Endothelial cell of umbilical vein (primary cell): ENCODE data around the gene CMC4.

Source experiments
- EZH2 ChIP-seq: IDR thresholded peaks from 2 replicates; pipeline ENCODE4 v1.6.1; 2012; ENCODE audit warnings: borderline replicate concordance, low read depth, mild to moderate bottlenecking, moderate library complexity, low read length, inconsistent platforms; ENCODE audit not compliant: severe bottlenecking
- FOS ChIP-seq: IDR thresholded peaks from 2 replicates; pipeline ENCODE4 v1.6.1; 2011; ENCODE audit warnings: mild to moderate bottlenecking, low read length, moderate library complexity, borderline replicate concordance; ENCODE audit not compliant: insufficient read depth
- GATA2 ChIP-seq: IDR thresholded peaks from 2 replicates; pipeline ENCODE4 v1.7.0; 2011; ENCODE audit warnings: low read depth, mild to moderate bottlenecking, moderate library complexity, mixed read lengths, low read length; ENCODE audit not compliant: insufficient read length, insufficient read depth
- JUN ChIP-seq: IDR thresholded peaks from 2 replicates; pipeline ENCODE4 v1.6.1; 2011; ENCODE audit warnings: borderline replicate concordance, low read depth; ENCODE audit not compliant: insufficient read length, insufficient read depth
- MYC ChIP-seq: IDR thresholded peaks from one replicate; pipeline ENCODE4 v1.6.1; 2011; ENCODE audit warnings: mild to moderate bottlenecking, low read depth, low read length
- POLR2A ChIP-seq: IDR thresholded peaks from 2 replicates; pipeline ENCODE4 v1.6.1; 2012; ENCODE audit warnings: low read depth, mild to moderate bottlenecking, control low read depth, low read length
- POLR2AphosphoS5 ChIP-seq: IDR thresholded peaks from 2 replicates; pipeline ENCODE4 v1.6.1; 2012; ENCODE audit warnings: low read depth, mild to moderate bottlenecking, control low read depth, low read length, moderate library complexity; ENCODE audit not compliant: insufficient read depth
- TF ChIP-seq, protein P1 (sequence below), 2 donors: IDR thresholded peaks; 1 replicate in 1 of 2; 2 replicates in 1 of 2; pipeline ENCODE4 v1.5.1; 2011; ENCODE audit warnings: low read length in 2 of 2, mild to moderate bottlenecking in 2 of 2, moderate library complexity in 2 of 2, control low read depth in 1 of 2, inconsistent platforms in 1 of 2, low read depth in 1 of 2; ENCODE audit not compliant: insufficient read depth in 1 of 2; ENCODE audit errors: extremely low read depth in 1 of 2
- TF ChIP-seq, protein P2 (sequence below): IDR thresholded peaks from 2 replicates; pipeline ENCODE4 v1.6.1; 2011; ENCODE audit not compliant: insufficient read depth, insufficient read length

DNA sequence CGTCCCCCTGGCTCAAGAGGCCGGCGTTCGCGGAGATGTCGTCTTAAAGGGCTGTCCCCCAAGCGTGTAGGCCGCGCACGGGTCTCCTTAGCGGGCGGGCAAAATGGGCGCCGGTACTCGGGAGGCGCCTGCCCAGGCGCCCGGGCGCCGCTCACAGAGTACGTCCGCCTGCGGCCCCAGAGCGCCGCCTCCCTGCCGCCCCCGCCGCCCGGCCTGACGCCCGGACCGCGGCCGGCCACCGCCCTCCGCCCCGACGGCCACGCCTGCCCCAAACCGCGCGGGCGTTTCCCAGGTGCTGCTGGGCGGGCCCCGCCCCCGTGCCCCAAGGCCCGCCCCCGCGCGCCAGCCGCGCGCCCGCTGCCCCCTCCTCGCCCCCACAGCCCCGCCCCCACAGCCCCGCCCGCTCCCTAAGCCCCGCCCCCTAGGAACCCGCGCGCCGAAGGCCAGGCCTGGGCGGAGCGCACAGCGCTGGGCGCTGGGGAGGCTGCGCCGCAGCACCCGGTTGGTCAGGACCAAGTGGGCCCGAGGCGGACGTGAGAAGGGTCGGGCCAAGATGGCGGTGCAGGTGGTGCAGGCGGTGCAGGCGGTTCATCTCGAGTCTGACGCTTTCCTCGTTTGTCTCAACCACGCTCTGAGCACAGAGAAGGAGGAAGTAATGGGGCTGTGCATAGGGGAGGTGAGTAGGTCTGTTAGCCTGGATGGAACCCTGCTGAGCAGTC is at the start of gene CMC4, which contains the start of the genes BRCC3 and MTCP1:
- TF ChIP-seq MYC (no peak), EZH2 (no peak), POLR2AphosphoS5 (peak; percentile 37), POLR2A (peak; percentile 76), FOS (no peak), GATA2 (no peak), JUN (no peak)
- TF ChIP-seq, protein P1, sequence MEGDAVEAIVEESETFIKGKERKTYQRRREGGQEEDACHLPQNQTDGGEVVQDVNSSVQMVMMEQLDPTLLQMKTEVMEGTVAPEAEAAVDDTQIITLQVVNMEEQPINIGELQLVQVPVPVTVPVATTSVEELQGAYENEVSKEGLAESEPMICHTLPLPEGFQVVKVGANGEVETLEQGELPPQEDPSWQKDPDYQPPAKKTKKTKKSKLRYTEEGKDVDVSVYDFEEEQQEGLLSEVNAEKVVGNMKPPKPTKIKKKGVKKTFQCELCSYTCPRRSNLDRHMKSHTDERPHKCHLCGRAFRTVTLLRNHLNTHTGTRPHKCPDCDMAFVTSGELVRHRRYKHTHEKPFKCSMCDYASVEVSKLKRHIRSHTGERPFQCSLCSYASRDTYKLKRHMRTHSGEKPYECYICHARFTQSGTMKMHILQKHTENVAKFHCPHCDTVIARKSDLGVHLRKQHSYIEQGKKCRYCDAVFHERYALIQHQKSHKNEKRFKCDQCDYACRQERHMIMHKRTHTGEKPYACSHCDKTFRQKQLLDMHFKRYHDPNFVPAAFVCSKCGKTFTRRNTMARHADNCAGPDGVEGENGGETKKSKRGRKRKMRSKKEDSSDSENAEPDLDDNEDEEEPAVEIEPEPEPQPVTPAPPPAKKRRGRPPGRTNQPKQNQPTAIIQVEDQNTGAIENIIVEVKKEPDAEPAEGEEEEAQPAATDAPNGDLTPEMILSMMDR (IDR thresholded peaks at IDR 0.05; ENCODE audit: extremely low read depth in 1 of 2, insufficient read depth in 1 of 2, low read depth in 1 of 2, low read length in 2 of 2): no peak
- TF ChIP-seq, protein P2, sequence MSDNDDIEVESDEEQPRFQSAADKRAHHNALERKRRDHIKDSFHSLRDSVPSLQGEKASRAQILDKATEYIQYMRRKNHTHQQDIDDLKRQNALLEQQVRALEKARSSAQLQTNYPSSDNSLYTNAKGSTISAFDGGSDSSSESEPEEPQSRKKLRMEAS: no peak
